ENCODE measurements around the gene CNKSR3. TPM values are rescaled to one million over a fixed set of nuclear protein-coding genes. Genes with fewer than 3 reads are reported as not detected.

CNKSR3 gene
- polyA plus RNA-seq, 4 donors = 57.4 to 61.0 (median 59.0) TPM

- DNase-seq (ENCODE audit: low read depth in 4 of 4, low spot score in 2 of 4) = no peak
These were observed 6.4 kb downstream of the CNKSR3 start for GRCh38 chr6:154504102-154504501.

- no peak for DNase-seq (ENCODE audit: low read depth in 4 of 4, low spot score in 2 of 4)
These were observed 6.8 kb downstream of the CNKSR3 start for GRCh38 chr6:154503658-154504057.

GRCh38 chr6:154502553-154502952 is 7.9 kb downstream of the CNKSR3 start:
- no peak for DNase-seq (ENCODE audit: low read depth in 4 of 4, low spot score in 2 of 4)

GRCh38 chr6:154501578-154501868 is 9.0 kb downstream of the CNKSR3 start:
- no peak for DNase-seq (ENCODE audit: low read depth in 4 of 4, low spot score in 2 of 4)

GRCh38 chr6:154500769-154501577 is 9.5 kb downstream of the CNKSR3 start:
- no peak for DNase-seq (ENCODE audit: low read depth in 4 of 4, low spot score in 2 of 4)

GRCh38 chr6:154499855-154500589 is 10.5 kb downstream of the CNKSR3 start:
- DNase-seq (ENCODE audit: low read depth in 4 of 4, low spot score in 2 of 4) = no peak

GRCh38 chr6:154498340-154498934 is 12.0 kb downstream of the CNKSR3 start:
- no peak for DNase-seq (ENCODE audit: low read depth in 4 of 4, low spot score in 2 of 4)

GRCh38 chr6:154496793-154497517 is 13.5 kb downstream of the CNKSR3 start:
- DNase-seq (ENCODE audit: low read depth in 4 of 4, low spot score in 2 of 4) = no peak

GRCh38 chr6:154496186-154496585 is 14.3 kb downstream of the CNKSR3 start:
- DNase-seq (ENCODE audit: low read depth in 4 of 4, low spot score in 2 of 4) = no peak

- no peak for DNase-seq (ENCODE audit: low read depth in 4 of 4, low spot score in 2 of 4)
These were observed 15.7 kb downstream of the CNKSR3 start for GRCh38 chr6:154494592-154495311.

- DNase-seq (ENCODE audit: low read depth in 4 of 4, low spot score in 2 of 4) = no peak
These were observed 18.7 kb downstream of the CNKSR3 start for GRCh38 chr6:154491567-154492470.

GRCh38 chr6:154489822-154490221 is 20.7 kb downstream of the CNKSR3 start:
- no peak for DNase-seq (ENCODE audit: low read depth in 4 of 4, low spot score in 2 of 4)

GRCh38 chr6:154488802-154489437 is 21.6 kb downstream of the CNKSR3 start:
- DNase-seq (ENCODE audit: low read depth in 4 of 4, low spot score in 2 of 4) = no peak

- DNase-seq (ENCODE audit: low read depth in 4 of 4, low spot score in 2 of 4) = no peak
These were observed 22.3 kb downstream of the CNKSR3 start for GRCh38 chr6:154488248-154488593.

- no peak for DNase-seq (ENCODE audit: low read depth in 4 of 4, low spot score in 2 of 4)
These were observed 22.9 kb downstream of the CNKSR3 start for GRCh38 chr6:154487367-154488247.

GRCh38 chr6:154485815-154486214 is 24.7 kb downstream of the CNKSR3 start:
- no peak for DNase-seq (ENCODE audit: low read depth in 4 of 4, low spot score in 2 of 4)

- DNase-seq (ENCODE audit: low read depth in 4 of 4, low spot score in 2 of 4) = no peak
These were observed 25.5 kb downstream of the CNKSR3 start for GRCh38 chr6:154484942-154485341.

GRCh38 chr6:154482858-154483257 is 27.6 kb downstream of the CNKSR3 start:
- no peak for DNase-seq (ENCODE audit: low read depth in 4 of 4, low spot score in 2 of 4)
